ENCODE results near the gene TMEM201.

- TF ChIP-seq, protein P1, sequence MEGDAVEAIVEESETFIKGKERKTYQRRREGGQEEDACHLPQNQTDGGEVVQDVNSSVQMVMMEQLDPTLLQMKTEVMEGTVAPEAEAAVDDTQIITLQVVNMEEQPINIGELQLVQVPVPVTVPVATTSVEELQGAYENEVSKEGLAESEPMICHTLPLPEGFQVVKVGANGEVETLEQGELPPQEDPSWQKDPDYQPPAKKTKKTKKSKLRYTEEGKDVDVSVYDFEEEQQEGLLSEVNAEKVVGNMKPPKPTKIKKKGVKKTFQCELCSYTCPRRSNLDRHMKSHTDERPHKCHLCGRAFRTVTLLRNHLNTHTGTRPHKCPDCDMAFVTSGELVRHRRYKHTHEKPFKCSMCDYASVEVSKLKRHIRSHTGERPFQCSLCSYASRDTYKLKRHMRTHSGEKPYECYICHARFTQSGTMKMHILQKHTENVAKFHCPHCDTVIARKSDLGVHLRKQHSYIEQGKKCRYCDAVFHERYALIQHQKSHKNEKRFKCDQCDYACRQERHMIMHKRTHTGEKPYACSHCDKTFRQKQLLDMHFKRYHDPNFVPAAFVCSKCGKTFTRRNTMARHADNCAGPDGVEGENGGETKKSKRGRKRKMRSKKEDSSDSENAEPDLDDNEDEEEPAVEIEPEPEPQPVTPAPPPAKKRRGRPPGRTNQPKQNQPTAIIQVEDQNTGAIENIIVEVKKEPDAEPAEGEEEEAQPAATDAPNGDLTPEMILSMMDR (IDR thresholded peaks at IDR 0.05), result no peak
- no peak for TF ChIP-seq ZFX (IDR thresholded peaks at IDR 0.05; ENCODE audit: borderline replicate concordance)
Observed at GRCh38 chr1:9612162-9612845, 23.6 kb downstream of the TMEM201 start.

All from 22Rv1 (cell line).